SK-N-SH (cell line): ENCODE data around the gene PSD2. TPM values are rescaled to one million over a fixed set of nuclear protein-coding genes. Genes with fewer than 3 reads are reported as not detected.

Source experiments
- CTCF ChIA-PET: fragments of 300-600, 350-600 bp; formaldehyde crosslinking; extraction: SDS; loops from one replicate; lab custom pipeline; 2021; lab: Yijun Ruan, JAX
- POLR2A ChIA-PET: fragments of 350-600 bp; sonication (Branson Sonifier 250); formaldehyde crosslinking; extraction: SDS; loops from one replicate; lab custom pipeline; 2020; ENCODE audit warnings: antibody characterized with exemption, inconsistent platforms; lab: Yijun Ruan, JAX
- DNase-seq: peaks from one replicate; pipeline ENCODE4 v3.0.0; 2012
- H2AFZ ChIP-seq: fragments of 200-600 bp; sonication (generic); 2 replicates; pipeline ENCODE4 v1.8.1; 2016; ENCODE audit warnings: antibody characterized with exemption, mild to moderate bottlenecking, low read depth
- H3F3A ChIP-seq: fragments of 200-600 bp; sonication (generic); replicated peaks from 2 replicates; pipeline ENCODE3; 2016; ENCODE audit warnings: antibody characterized with exemption, mild to moderate bottlenecking; ENCODE audit not compliant: insufficient read depth
- H3K27ac ChIP-seq, 2 experiments: fragments of 200-500 bp in 1 of 2; fragments of 200-600 bp in 1 of 2; sonication (Bioruptor generic) in 1 of 2; sonication (generic), shearing (Covaris generic) in 1 of 2; 2 replicates each; pipeline versions ENCODE4 v1.5.1 to v1.6.1; 2014 to 2016; ENCODE audit warnings: low read depth in 2 of 2, inconsistent platforms in 1 of 2, low read length in 1 of 2, mild to moderate bottlenecking in 1 of 2, mixed read lengths in 1 of 2
- H3K27me3 ChIP-seq: fragments of 200-600 bp; sonication (generic), shearing (Covaris generic); 2 replicates; pipeline ENCODE4 v1.6.1; 2016; ENCODE audit warnings: mixed run types; ENCODE audit not compliant: insufficient read depth
- H3K36me3 ChIP-seq, 2 experiments: fragments of 200-500 bp in 1 of 2; fragments of 200-600 bp in 1 of 2; sonication (Bioruptor generic) in 1 of 2; sonication (generic) in 1 of 2; replicated peaks in 1 of 2; 2 replicates each; pipeline versions ENCODE3 to v1.5.1; 2014 to 2016; ENCODE audit warnings: low read length in 1 of 2, mild to moderate bottlenecking in 1 of 2; ENCODE audit not compliant: insufficient read depth in 2 of 2, control insufficient read depth in 1 of 2
- H3K4me1 ChIP-seq, 2 experiments: fragments of 200-500 bp in 1 of 2; fragments of 200-600 bp in 1 of 2; sonication (Bioruptor generic) in 1 of 2; sonication (generic), shearing (Covaris generic) in 1 of 2; 2 replicates each; pipeline versions ENCODE4 v1.5.1 to v1.6.1; 2014 to 2016; ENCODE audit warnings: low read depth in 1 of 2, low read length in 1 of 2, mixed run types in 1 of 2; ENCODE audit not compliant: insufficient read depth in 2 of 2, control insufficient read depth in 1 of 2
- H3K4me2 ChIP-seq: fragments of 200-600 bp; sonication (generic), shearing (Covaris generic); 2 replicates; pipeline ENCODE4 v1.6.1; 2017; ENCODE audit warnings: mixed run types
- H3K4me3 ChIP-seq, 2 experiments: fragments of 200-500 bp in 1 of 2; fragments of 200-600 bp in 1 of 2; sonication (Bioruptor generic) in 1 of 2; sonication (generic), shearing (Covaris generic) in 1 of 2; 2 replicates each; pipeline versions ENCODE4 v1.5.1 to v1.8.1; 2014 to 2016; ENCODE audit warnings: low read depth in 2 of 2, inconsistent platforms in 1 of 2, low read length in 1 of 2, mild to moderate bottlenecking in 1 of 2, mixed read lengths in 1 of 2, moderate library complexity in 1 of 2
- H3K79me2 ChIP-seq: fragments of 200-600 bp; sonication (generic); 2 replicates; pipeline ENCODE4 v1.8.1; 2017; ENCODE audit warnings: mild to moderate bottlenecking; ENCODE audit not compliant: insufficient read depth
- H3K9ac ChIP-seq: fragments of 200-600 bp; sonication (generic); 2 replicates; pipeline ENCODE4 v1.6.1; 2017; ENCODE audit warnings: mixed run types
- H3K9me2 ChIP-seq: fragments of 200-600 bp; sonication (generic); 2 replicates; pipeline ENCODE4 v1.6.1; 2017; ENCODE audit warnings: mixed run types
- H3K9me3 ChIP-seq: fragments of 200-600 bp; sonication (generic); 2 replicates; pipeline ENCODE4 v1.6.1; 2017; ENCODE audit warnings: mixed run types, mild to moderate bottlenecking, moderate library complexity
- H4K20me1 ChIP-seq: fragments of 200-600 bp; sonication (generic); 2 replicates; pipeline ENCODE4 v1.6.1; 2017; ENCODE audit warnings: mild to moderate bottlenecking, mixed run types; ENCODE audit not compliant: insufficient read depth
- ELF1 ChIP-seq: IDR thresholded peaks from 2 replicates; pipeline ENCODE4 v1.4.0; 2012
- EP300 ChIP-seq, 2 experiments: IDR thresholded peaks; 2 replicates each; pipeline versions ENCODE4 v1.4.0 to v1.6.1; 2012; ENCODE audit warnings: borderline replicate concordance in 1 of 2, low read depth in 1 of 2, low read length in 1 of 2
- FOXM1 ChIP-seq: IDR thresholded peaks from 2 replicates; pipeline ENCODE4 v1.4.0; 2012; ENCODE audit warnings: low read depth, mild to moderate bottlenecking
- GABPA ChIP-seq: IDR thresholded peaks from 2 replicates; pipeline ENCODE4 v1.4.0; 2012; ENCODE audit warnings: low read depth, mild to moderate bottlenecking
- MXI1 ChIP-seq: IDR thresholded peaks from 2 replicates; pipeline ENCODE4 v1.6.1; 2012; ENCODE audit warnings: mild to moderate bottlenecking, low read depth, low read length, improper control_type of control experiment
- RFX5 ChIP-seq: IDR thresholded peaks from 2 replicates; pipeline ENCODE4 v1.6.1; 2012; ENCODE audit warnings: mild to moderate bottlenecking, improper control_type of control experiment, low read length
- RXRA ChIP-seq: IDR thresholded peaks from 2 replicates; pipeline ENCODE4 v1.4.0; 2012; ENCODE audit warnings: low read depth, mild to moderate bottlenecking, borderline replicate concordance
- SIN3A ChIP-seq: IDR thresholded peaks from 2 replicates; pipeline ENCODE4 v1.6.1; 2012; ENCODE audit warnings: low read depth, mild to moderate bottlenecking, low read length, moderate library complexity, borderline replicate concordance
- SMC3 ChIP-seq: IDR thresholded peaks from 2 replicates; pipeline ENCODE4 v1.6.1; 2012; ENCODE audit warnings: low read depth, low read length, improper control_type of control experiment
- TAF1 ChIP-seq: IDR thresholded peaks from 2 replicates; pipeline ENCODE4 v1.6.1; 2012; ENCODE audit warnings: low read depth, mild to moderate bottlenecking, low read length, moderate library complexity, borderline replicate concordance
- TEAD4 ChIP-seq: IDR thresholded peaks from 2 replicates; pipeline ENCODE4 v1.4.0; 2012; ENCODE audit warnings: mild to moderate bottlenecking, borderline replicate concordance; ENCODE audit not compliant: insufficient read depth
- WGBS: methylation state at CpG from one replicate; pipeline ENCODE4 v1.1.6; 2017; ENCODE audit warnings: low lambda C conversion rate; 5-methylcytosine and 5-hydroxymethylcytosine counted together
- polyA plus RNA-seq, 3 experiments: library from polyadenylated mRNA; depleted of rRNA; stranded (reverse); fragments of >200 nt; gene quantifications; 2 replicates each; pipeline ENCODE4 v1.2.3, GENCODE V29; 2012
- TF ChIP-seq, protein P1 (sequence below): IDR thresholded peaks from 2 replicates; pipeline ENCODE4 v1.6.1; 2012; ENCODE audit warnings: mild to moderate bottlenecking, low read depth, low read length, moderate library complexity
- TF ChIP-seq, protein P2 (sequence below): fragments of 150-350 bp; IDR thresholded peaks from 2 replicates; pipeline ENCODE4 v1.6.1; 2016; ENCODE audit warnings: mild to moderate bottlenecking, low read depth, low read length

PSD2 gene
- polyA plus RNA-seq, 1 of the 3 experiments (the other 2 are of a cell fraction): 0.15 TPM

DNA sequence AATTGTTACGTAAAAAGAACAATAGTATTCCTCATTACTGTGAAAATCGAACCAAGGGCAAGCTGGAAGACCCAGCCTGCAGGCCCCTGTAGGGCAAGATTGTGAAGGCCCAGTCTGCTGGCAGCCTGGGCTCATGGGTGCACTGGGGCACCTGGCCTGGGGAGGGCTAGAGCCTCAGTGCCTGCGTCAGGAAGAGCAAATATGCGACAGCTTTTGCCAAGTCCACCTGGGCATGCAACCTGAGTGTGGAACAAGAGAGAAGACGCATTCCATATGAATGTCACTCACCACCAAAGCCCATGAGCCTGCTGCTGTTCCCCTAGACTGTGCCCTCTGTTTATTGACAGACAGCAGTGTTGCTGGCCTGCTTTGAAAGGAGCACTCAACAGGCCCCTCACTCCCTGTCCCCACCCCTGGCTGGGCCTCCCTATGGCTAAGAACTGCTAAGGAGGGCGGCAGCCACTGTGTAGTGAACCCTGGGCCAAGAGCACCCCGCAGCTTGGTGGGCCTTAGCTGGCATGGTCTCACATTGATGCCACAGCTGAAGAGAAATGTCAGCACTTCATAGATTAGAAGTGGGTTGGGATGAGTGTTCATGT is 28.2 kb downstream of the PSD2 start (continued):
- TF ChIP-seq, protein P1, sequence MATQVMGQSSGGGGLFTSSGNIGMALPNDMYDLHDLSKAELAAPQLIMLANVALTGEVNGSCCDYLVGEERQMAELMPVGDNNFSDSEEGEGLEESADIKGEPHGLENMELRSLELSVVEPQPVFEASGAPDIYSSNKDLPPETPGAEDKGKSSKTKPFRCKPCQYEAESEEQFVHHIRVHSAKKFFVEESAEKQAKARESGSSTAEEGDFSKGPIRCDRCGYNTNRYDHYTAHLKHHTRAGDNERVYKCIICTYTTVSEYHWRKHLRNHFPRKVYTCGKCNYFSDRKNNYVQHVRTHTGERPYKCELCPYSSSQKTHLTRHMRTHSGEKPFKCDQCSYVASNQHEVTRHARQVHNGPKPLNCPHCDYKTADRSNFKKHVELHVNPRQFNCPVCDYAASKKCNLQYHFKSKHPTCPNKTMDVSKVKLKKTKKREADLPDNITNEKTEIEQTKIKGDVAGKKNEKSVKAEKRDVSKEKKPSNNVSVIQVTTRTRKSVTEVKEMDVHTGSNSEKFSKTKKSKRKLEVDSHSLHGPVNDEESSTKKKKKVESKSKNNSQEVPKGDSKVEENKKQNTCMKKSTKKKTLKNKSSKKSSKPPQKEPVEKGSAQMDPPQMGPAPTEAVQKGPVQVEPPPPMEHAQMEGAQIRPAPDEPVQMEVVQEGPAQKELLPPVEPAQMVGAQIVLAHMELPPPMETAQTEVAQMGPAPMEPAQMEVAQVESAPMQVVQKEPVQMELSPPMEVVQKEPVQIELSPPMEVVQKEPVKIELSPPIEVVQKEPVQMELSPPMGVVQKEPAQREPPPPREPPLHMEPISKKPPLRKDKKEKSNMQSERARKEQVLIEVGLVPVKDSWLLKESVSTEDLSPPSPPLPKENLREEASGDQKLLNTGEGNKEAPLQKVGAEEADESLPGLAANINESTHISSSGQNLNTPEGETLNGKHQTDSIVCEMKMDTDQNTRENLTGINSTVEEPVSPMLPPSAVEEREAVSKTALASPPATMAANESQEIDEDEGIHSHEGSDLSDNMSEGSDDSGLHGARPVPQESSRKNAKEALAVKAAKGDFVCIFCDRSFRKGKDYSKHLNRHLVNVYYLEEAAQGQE: no peak

DNA sequence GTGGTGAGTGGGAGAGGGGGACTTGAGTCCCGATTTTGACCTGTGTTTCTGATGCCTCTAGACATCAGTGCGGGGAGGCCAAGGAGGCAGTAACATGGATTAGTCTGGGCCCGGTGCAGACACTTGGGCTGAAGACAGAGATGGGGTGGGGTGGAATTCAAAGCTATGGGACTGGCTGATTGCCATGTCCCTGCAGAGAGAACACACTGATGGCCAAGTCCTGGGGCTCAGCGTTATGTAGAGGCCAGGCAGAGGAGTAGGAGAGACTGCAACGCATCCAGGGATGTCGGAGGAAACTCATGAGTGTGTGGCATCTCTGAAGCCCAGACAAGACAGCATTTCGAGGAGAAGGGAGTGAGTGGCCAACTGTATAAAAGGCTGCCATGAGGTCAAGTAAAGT is 30.1 kb downstream of the PSD2 start:
- Histone ChIP-seq H3K9me2 (no peaks in the 10 kb centered on the region), H3K36me3 (no peaks in the 10 kb centered on the region), H3K4me1 (no peaks in the 10 kb centered on the region), H2AFZ (no peak overlapping the region), H3K9ac (no peak overlapping the region), H3K4me2 (no peak overlapping the region), H3K27ac (no peak overlapping the region), H3K4me3 (no peak overlapping the region), H3F3A (no peaks in the 10 kb centered on the region), H3K27me3 (0 out of 2 replicates have a peak, but pooled peaks cover 5% of the 10 kb centered on the region), H3K9me3 (no peaks in the 10 kb centered on the region), H3K79me2 (no peaks in the 10 kb centered on the region), H4K20me1 (no peaks in the 10 kb centered on the region)
- 53% methylated on average over 7 of the region's 7 CpGs for WGBS
- ChIA-PET POLR2A (no interaction called here), CTCF (interaction anchor here (0.8 to 2.8 kb wide), 5 partner anchors 18 to 50 kb away, joined by 3 to 17 read pairs (median 4); no protein-coding TSS in a partner anchor)
- DNase-seq: no peak
- TF ChIP-seq MXI1 (no peak), SIN3A (no peak), GABPA (no peak)
- TF ChIP-seq, protein P2, sequence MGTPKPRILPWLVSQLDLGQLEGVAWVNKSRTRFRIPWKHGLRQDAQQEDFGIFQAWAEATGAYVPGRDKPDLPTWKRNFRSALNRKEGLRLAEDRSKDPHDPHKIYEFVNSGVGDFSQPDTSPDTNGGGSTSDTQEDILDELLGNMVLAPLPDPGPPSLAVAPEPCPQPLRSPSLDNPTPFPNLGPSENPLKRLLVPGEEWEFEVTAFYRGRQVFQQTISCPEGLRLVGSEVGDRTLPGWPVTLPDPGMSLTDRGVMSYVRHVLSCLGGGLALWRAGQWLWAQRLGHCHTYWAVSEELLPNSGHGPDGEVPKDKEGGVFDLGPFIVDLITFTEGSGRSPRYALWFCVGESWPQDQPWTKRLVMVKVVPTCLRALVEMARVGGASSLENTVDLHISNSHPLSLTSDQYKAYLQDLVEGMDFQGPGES: no peak

DNA sequence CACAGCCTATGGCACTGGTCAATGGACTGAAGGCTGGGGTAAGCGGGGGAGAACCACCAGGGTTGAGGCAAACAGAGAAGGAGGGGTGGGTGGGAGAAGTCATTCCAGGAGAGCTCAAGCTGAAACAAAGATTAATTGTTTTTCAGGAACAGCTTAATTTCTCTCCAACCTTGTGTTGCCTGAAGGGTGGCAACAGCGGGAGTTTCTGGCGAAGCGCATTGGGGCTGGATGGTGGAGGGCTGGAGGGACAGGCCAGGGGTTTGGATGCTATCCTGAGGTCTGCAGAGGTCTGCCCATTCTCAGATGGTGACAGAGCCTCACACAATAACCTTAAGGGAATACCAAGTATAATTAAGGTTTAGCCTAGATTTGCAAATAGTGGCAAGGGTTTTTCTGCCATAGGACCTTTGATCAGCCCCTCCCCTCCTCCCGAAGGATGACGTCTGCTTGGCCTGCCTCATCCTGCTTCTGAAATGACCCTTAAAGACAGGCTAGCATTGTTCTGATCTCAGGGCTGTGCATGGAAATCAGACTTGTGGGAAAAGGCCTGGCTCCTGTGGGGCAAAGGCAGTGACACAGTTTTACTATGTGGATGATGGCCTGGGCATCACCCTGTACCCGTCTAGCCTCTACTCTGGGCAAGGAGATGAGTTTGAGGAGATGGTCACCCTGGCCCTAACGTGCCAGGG is 32.7 kb downstream of the PSD2 start:
- TF ChIP-seq EP300 (IDR thresholded peaks at IDR 0.05; ENCODE audit: borderline replicate concordance in 1 of 2, low read depth in 1 of 2, low read length in 1 of 2) (no peak), FOXM1 (no peak), SMC3 (no peak), TEAD4 (no peak), RXRA (no peak), ELF1 (no peak), TAF1 (no peak), RFX5 (no peak)
- TF ChIP-seq, protein P1: no peak
- TF ChIP-seq, all 33 proteins: peak for 0
- Histone ChIP-seq H3K9me3 (no peaks in the 10 kb centered on the region), H3K27me3 (peaks cover 18% of the 10 kb centered on the region), H3K4me1 (no peaks in the 10 kb centered on the region), H3K79me2 (no peaks in the 10 kb centered on the region), H3F3A (no peaks in the 10 kb centered on the region), H3K9me2 (no peaks in the 10 kb centered on the region), H3K36me3 (no peaks in the 10 kb centered on the region), H3K4me2 (no peak overlapping the region), H3K27ac (no peak overlapping the region), H3K4me3 (no peak overlapping the region), H4K20me1 (no peaks in the 10 kb centered on the region), H3K9ac (no peak overlapping the region), H2AFZ (no peak overlapping the region)
- WGBS: 60% methylated on average over 8 of the region's 8 CpGs
- no peak for DNase-seq
- CTCF ChIA-PET: interaction anchor here (0.6 to 2.8 kb wide), 3 partner anchors 35 to 973 kb away, joined by 3 to 17 read pairs (median 3); no protein-coding TSS in a partner anchor
- POLR2A ChIA-PET: no interaction called here
